GM12891 (cell line): ENCODE data around the gene DHX36.

Experiments
- PAX5 ChIP-seq: IDR thresholded peaks from 2 replicates; pipeline ENCODE4 v1.6.1; 2011; ENCODE audit warnings: low read length, moderate library complexity, mild to moderate bottlenecking; ENCODE audit not compliant: insufficient read depth, severe bottlenecking
- POLR2A ChIP-seq: IDR thresholded peaks from 2 replicates; pipeline ENCODE4 v1.6.1; 2011; ENCODE audit warnings: low read depth, low read length, control low read depth
- POLR2AphosphoS5 ChIP-seq: IDR thresholded peaks from 2 replicates; pipeline ENCODE4 v1.6.1; 2011; ENCODE audit warnings: low read depth, low read length, control low read depth
- POU2F2 ChIP-seq: IDR thresholded peaks from 2 replicates; pipeline ENCODE4 v1.6.1; 2011; ENCODE audit warnings: low read depth, mild to moderate bottlenecking, control low read depth, low read length, moderate library complexity
- SPI1 ChIP-seq: IDR thresholded peaks from 2 replicates; pipeline ENCODE4 v1.6.1; 2011; ENCODE audit warnings: low read depth, low read length, control low read depth
- TAF1 ChIP-seq: IDR thresholded peaks from 2 replicates; pipeline ENCODE4 v1.6.1; 2011; ENCODE audit warnings: low read depth, low read length, control low read depth

DNA sequence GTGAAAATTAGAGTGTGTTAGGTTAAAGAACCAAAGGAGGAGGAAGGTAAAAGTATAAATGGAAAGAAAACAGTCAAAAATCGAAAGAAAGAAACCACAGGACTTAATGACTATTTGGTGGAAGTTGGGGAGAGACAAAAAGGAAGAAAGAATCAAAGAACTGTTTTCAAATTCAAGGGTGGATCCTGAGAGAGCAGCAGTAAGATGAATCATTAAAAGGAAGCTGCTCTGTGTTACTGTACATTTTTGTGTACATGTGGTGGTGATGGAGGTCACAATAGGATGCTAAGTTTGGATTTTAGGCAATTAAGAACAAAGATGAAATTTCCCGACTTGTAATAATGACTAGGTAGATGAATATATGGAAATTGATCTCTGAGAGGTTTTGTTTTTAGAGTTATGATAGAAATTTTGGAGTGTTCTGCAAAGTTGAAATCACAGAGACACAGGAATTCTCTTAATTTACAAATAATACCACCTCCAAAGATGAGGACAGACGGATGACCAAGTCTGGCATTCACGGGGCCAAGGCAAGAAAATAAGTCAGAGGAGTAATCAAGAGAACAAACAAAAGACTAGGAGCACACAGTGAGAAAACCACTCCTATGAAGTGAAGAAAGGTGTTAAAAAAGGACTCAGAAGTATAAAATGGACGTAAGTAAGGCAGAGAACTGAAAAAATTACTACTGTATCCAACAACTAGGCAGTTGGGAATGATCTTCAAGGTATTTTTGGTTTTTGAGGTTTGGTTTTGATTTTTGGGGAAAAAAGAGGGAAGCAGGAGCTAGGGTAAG lies 7.1 kb downstream of the DHX36 start:
- TF ChIP-seq POLR2A (no peak), SPI1 (no peak), POU2F2 (no peak), TAF1 (no peak), PAX5 (no peak), POLR2AphosphoS5 (no peak)
